GM03348 (cell line): ENCODE results near the gene NBEAL1.
"Not testable (repeated sequence)": the region's sequence is repeated elsewhere in the genome, so short reads cannot be mapped to it uniquely, and the experiment has no call there.

Experiments
- DNase-seq: peaks from one replicate; pipeline ENCODE4 v3.0.0; 2012; ENCODE audit warnings: low spot score

NBEAL1 gene

GRCh38 chr2:203229674-203230073 is 215.0 kb downstream of the NBEAL1 start:
- not testable (repeated sequence) for DNase-seq

- no peak for DNase-seq
Measured at GRCh38 chr2:203237346-203238238, 222.9 kb downstream of the NBEAL1 start.

GRCh38 chr2:203238292-203238703 is 223.6 kb downstream of the NBEAL1 start:
- DNase-seq = no peak

DNA sequence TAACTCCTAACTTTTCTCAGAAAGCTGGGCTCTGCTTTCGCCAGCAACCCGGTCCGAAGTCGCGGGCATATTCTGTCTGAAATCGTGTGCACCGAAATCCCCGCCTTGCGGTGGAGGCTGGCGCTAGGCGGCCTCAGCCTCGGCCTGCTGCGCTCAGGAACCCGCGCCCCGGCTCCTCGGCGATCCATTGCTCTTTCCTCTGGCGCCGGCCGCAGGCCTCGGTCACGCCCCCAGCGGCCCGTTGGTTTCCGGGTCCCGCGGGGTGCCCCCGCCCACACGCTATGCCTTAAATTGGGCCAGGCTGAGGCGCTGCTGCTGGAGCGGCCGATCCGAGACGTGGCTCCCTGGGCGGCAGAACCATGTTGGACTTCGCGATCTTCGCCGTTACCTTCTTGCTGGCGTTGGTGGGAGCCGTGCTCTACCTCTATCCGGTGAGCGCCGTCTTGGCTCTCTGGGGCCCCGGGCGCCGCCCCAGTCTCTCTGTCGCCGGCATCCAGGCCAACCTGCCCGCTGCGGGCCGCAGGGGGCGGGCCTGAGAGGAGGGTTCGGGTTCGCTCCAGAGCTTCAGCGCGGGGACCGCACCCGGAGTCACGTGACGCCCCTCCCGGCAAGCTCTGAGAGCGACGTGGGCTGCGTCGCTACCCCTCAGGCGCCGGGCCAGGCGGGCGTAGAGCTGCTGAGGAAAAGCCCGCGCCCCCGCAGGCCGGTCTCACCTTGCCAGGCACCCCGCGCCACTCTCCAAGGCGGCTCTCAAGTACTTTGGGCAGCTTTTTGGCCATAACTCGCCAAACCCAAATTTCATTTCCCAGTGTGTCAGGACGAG is 224.2 kb downstream of the NBEAL1 start, which contains the start of gene CYP20A1:
Gene CYP20A1 (plus strand): TSS at position 315 of the 823 bp plus-strand sequence. CDS start 45 bp downstream, at position 360.
- peak; percentile 96 for DNase-seq

GRCh38 chr2:203240491-203240890 is 225.8 kb downstream of the NBEAL1 start:
- DNase-seq = no peak

GRCh38 chr2:203242518-203242917 is 227.8 kb downstream of the NBEAL1 start:
- no peak for DNase-seq

GRCh38 chr2:203246646-203247045 is 232.0 kb downstream of the NBEAL1 start:
- no peak for DNase-seq

DNA sequence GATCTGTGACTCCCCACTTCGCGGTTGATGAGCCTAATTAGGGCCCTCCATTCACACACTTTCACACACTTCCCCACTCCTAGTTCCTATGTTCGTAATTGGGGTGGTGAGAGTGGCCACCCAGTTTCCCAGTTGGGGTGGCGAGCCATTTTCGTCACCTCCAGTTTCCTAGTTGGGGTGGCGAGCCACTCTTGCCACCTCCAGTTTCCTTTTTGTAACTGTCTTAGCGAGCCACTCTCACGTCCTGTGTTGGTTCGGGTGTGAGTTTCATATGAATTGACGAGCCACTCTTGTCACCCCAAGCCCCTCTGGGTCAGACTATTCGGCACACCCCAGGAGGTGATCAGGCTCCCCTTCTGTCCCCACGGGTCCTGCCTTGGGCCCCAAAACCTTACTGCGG is 238.1 kb downstream of the NBEAL1 start:
- DNase-seq = no peak

GRCh38 chr2:203253422-203254095 is 238.9 kb downstream of the NBEAL1 start:
- not testable (repeated sequence) for DNase-seq

DNA sequence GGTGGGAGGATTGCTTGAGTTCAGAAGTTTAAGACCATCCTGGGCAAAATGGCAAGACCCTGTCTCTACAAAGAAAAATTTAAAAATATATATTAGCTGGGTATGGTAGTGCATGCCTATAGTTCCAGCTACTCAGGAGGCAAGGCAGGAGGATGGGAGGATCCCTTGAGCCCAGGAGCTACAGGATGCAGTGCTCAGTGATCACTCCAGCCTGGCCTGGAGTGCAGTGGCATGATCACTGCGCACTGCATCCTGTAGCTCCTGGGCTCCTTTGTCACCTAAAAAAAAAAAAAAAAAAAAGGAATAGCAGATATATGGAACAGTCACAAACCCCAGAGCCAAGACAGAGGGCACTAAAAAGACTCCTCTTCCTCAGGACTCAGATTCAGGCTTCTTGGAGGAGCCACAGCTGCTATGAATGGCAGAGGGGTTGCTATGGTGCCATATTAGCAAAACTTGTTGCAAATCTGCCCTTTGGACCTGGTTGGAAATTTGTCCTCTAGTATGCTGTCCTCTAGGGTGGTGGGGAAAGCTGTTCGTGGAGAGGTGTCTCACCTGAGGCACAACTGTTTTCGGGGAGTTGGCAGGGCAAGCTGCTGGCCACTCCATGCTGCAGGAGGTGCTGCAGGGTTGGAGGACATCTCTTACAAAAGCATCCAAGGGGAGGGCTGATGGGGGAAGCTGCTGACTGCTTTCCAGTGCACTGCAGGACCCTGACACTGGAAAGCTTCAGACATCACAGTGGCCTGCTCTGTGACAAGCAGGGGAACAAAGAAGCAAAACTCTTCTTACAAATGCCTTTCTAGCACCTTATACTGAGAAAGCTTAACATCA is 246.9 kb downstream of the NBEAL1 start:
- no peak for DNase-seq
